CD4-positive, alpha-beta T cell (primary cell): ENCODE measurements around the gene PIAS1. TPM values are rescaled to one million over a fixed set of nuclear protein-coding genes. Genes with fewer than 3 reads are reported as not detected.
"Not testable (repeated sequence)": the region's sequence is repeated elsewhere in the genome, so short reads cannot be mapped to it uniquely, and the experiment has no call there.

Experiments
- ATAC-seq: fragments of 200-7000 bp; cut with Tn5 transposase; one replicate; pipeline ENCODE4 v1.10.0; 2022; ENCODE audit warnings: mild to moderate bottlenecking; ENCODE audit not compliant: poor library complexity
- CTCF ChIA-PET: fragments of 350-600 bp; sonication (Branson Sonifier 250); formaldehyde crosslinking; loops from one replicate; lab custom pipeline; 2021; ENCODE audit warnings: antibody characterized with exemption, inconsistent platforms; lab: Charles Lee
- POLR2A ChIA-PET: fragments of 350-600 bp; sonication (Branson Sonifier 250); formaldehyde crosslinking; loops from one replicate; lab custom pipeline; 2021; ENCODE audit warnings: antibody characterized with exemption, inconsistent platforms; lab: Charles Lee
- DNase-seq, 14 experiments: peaks; one replicate each; pipeline ENCODE4 v3.0.0-alpha.2; 2013 to 2020; ENCODE audit warnings: mixed read lengths in 2 of 14
- H3K27ac ChIP-seq, 2 donors: one replicate each; pipeline versions ENCODE4 v1.5.1 to v1.7.0; 2013; ENCODE audit warnings: low read length in 2 of 2, low read depth in 1 of 2, mild to moderate bottlenecking in 1 of 2
- H3K27me3 ChIP-seq, 2 experiments: 1 replicate in 1 of 2; 2 replicates in 1 of 2; pipeline versions ENCODE4 v1.6.1 to v1.7.0; 2013; ENCODE audit warnings: low read length in 2 of 2, control low read depth in 1 of 2, mild to moderate bottlenecking in 1 of 2, moderate library complexity in 1 of 2; ENCODE audit not compliant: insufficient read depth in 2 of 2, control insufficient read depth in 1 of 2
- H3K36me3 ChIP-seq: one replicate; pipeline ENCODE4 v1.6.1; 2013; ENCODE audit warnings: low read length, control low read depth; ENCODE audit not compliant: insufficient read depth
- H3K4me1 ChIP-seq: one replicate; pipeline ENCODE4 v1.6.1; 2013; ENCODE audit warnings: low read length, control low read depth; ENCODE audit not compliant: insufficient read depth
- H3K4me3 ChIP-seq: one replicate; pipeline ENCODE4 v1.5.1; 2013; ENCODE audit warnings: mild to moderate bottlenecking, low read length, moderate library complexity
- H3K9me3 ChIP-seq, 2 experiments: 1 replicate in 1 of 2; 2 replicates in 1 of 2; pipeline versions ENCODE4 v1.6.1 to v1.7.0; 2013; ENCODE audit warnings: low read length in 2 of 2, mild to moderate bottlenecking in 2 of 2, control low read depth in 1 of 2, moderate library complexity in 1 of 2; ENCODE audit not compliant: control insufficient read depth in 1 of 2, insufficient read depth in 1 of 2
- H3K27ac Mint-ChIP-seq: one replicate; pipeline ENCODE4 v1.8.0; 2020; ENCODE audit warnings: mixed read lengths
- H3K27me3 Mint-ChIP-seq: one replicate; pipeline ENCODE4 v1.8.0; 2021; ENCODE audit warnings: mixed read lengths
- H3K36me3 Mint-ChIP-seq: one replicate; pipeline ENCODE4 v1.8.0; 2021; ENCODE audit warnings: low read depth, mixed read lengths
- H3K4me1 Mint-ChIP-seq: one replicate; pipeline ENCODE4 v1.8.0; 2021; ENCODE audit warnings: low read depth, mixed read lengths
- H3K4me3 Mint-ChIP-seq: one replicate; pipeline ENCODE4 v1.8.0; 2020; ENCODE audit warnings: mild to moderate bottlenecking, mixed read lengths
- H3K9me3 Mint-ChIP-seq: one replicate; pipeline ENCODE4 v1.8.0; 2020; ENCODE audit warnings: mixed read lengths
- CTCF ChIP-seq: fragments of 200-600 bp; IDR thresholded peaks from one replicate; pipeline ENCODE4 v1.8.0; 2022; ENCODE audit warnings: antibody characterized with exemption, mild to moderate bottlenecking
- intact Hi-C, 2 experiments: fragments of 100-400 bp; cut with DNase I in 1 of 2; cut with micrococcal nuclease in 1 of 2; formaldehyde crosslinking; loops; one replicate each; pipeline versions ENCODE4 v1.15.1 to v1.9.0; 2023 to 2025; cut with DNase I, micrococcal nuclease
- total RNA-seq, 174 experiments: library from RNA in 2 of 174; stranded (reverse) in 2 of 174; gene quantifications; one replicate each; pipeline ENCODE4 v1.2.3 and lab custom pipeline; 2021 to 2026

The PIAS1 gene
- total RNA-seq, 2 experiments from 2014 or later = 73.1 to 74.8 TPM

- intact Hi-C loops = loop anchor here (5.0 to 10.0 kb wide), 3 partner anchors 41 to 801 kb away; partner anchors contain the start of genes AAGAB (in 1 of the 2) and IQCH (in 1 of the 2)
- ATAC-seq (no peak), DNase-seq (peak in 1 of 14 experiments; percentile 16)
- POLR2A ChIA-PET = interaction anchor here (0.5 to 4.0 kb wide), 10 partner anchors 11 to 514 kb away, joined by 3 to 32 read pairs (median 4); partner anchors contain the start of genes FEM1B and MAP2K5
- Histone ChIP-seq H3K4me3 (no peak overlapping the region), H3K9me3 (no peaks in the 10 kb centered on the region), H3K27me3 (no peaks in the 10 kb centered on the region), H3K36me3 (no peaks in the 10 kb centered on the region), H3K4me1 (peaks cover 33% of the 10 kb centered on the region), H3K27ac (no peak overlapping the region)
- Mint-ChIP-seq H3K27ac (peak overlapping the region; percentile 86), H3K36me3 (peaks cover 18% of the 10 kb centered on the region), H3K9me3 (no peaks in the 10 kb centered on the region), H3K4me3 (peak overlapping the region; percentile 98), H3K4me1 (peaks cover 54% of the 10 kb centered on the region), H3K27me3 (no peaks in the 10 kb centered on the region)
- CTCF ChIA-PET = interaction anchor here (1.3 kb wide), 1 partner anchor 98 kb away, joined by 4 read pairs; no protein-coding TSS in a partner anchor
- TF ChIP-seq CTCF = no peak
Observed at GRCh38 chr15:68056097-68056865, 2.2 kb downstream of the PIAS1 start.

- no peak overlapping the region for H3K4me3 ChIP-seq
- no peak overlapping the region for H3K27ac Mint-ChIP-seq
- H3K27me3 Mint-ChIP-seq = no peaks in the 10 kb centered on the region
- H3K27me3 ChIP-seq = no peaks in the 10 kb centered on the region
- H3K4me3 Mint-ChIP-seq = peak overlapping the region; percentile 98
- peaks cover 20% of the 10 kb centered on the region for H3K36me3 Mint-ChIP-seq
- ATAC-seq (no peak), DNase-seq (no peak)
- H3K36me3 ChIP-seq = no peaks in the 10 kb centered on the region
- H3K4me1 ChIP-seq = peaks cover 33% of the 10 kb centered on the region
- H3K4me1 Mint-ChIP-seq = peaks cover 62% of the 10 kb centered on the region
- CTCF ChIA-PET = interaction anchor here (1.3 kb wide), 1 partner anchor 98 kb away, joined by 4 read pairs; no protein-coding TSS in a partner anchor
- POLR2A ChIA-PET = interaction anchor here (1.3 to 4.0 kb wide), 2 partner anchors 57 to 216 kb away, joined by 3 to 32 read pairs; no protein-coding TSS in a partner anchor
- no peaks in the 10 kb centered on the region for H3K9me3 Mint-ChIP-seq
- no peaks in the 10 kb centered on the region for H3K9me3 ChIP-seq
- intact Hi-C loops = loop anchor here (5.0 to 10.0 kb wide), 3 partner anchors 40 to 802 kb away; partner anchors contain the start of genes AAGAB (in 1 of the 2) and IQCH (in 1 of the 2)
- no peak for TF ChIP-seq CTCF
- H3K27ac ChIP-seq = no peak overlapping the region
Observed at GRCh38 chr15:68057034-68057433, 2.9 kb downstream of the PIAS1 start.

- POLR2A ChIA-PET = no interaction called here
- ATAC-seq (no peak), DNase-seq (no peak)
- no peaks in the 10 kb centered on the region for H3K9me3 ChIP-seq
- CTCF ChIA-PET = no interaction called here
- H3K4me1 ChIP-seq = peaks cover 33% of the 10 kb centered on the region
- no peak overlapping the region for H3K27ac ChIP-seq
- no peaks in the 10 kb centered on the region for H3K9me3 Mint-ChIP-seq
- H3K27me3 ChIP-seq = no peaks in the 10 kb centered on the region
- intact Hi-C loops = loop anchor here (5.0 to 10.0 kb wide), 3 partner anchors 40 to 803 kb away; partner anchors contain the start of genes AAGAB (in 1 of the 2) and IQCH (in 1 of the 2)
- H3K27me3 Mint-ChIP-seq = no peaks in the 10 kb centered on the region
- no peak overlapping the region for H3K27ac Mint-ChIP-seq
- H3K4me3 ChIP-seq = no peak overlapping the region
- no peaks in the 10 kb centered on the region for H3K36me3 ChIP-seq
- H3K4me1 Mint-ChIP-seq = peaks cover 69% of the 10 kb centered on the region
- peak overlapping the region; percentile 55 for H3K4me3 Mint-ChIP-seq
- no peak for TF ChIP-seq CTCF
- H3K36me3 Mint-ChIP-seq = peaks cover 20% of the 10 kb centered on the region
Observed at GRCh38 chr15:68057758-68058157, 3.6 kb downstream of the PIAS1 start.

- H3K4me3 ChIP-seq, H3K4me3 Mint-ChIP-seq, POLR2A ChIA-PET, H3K27ac ChIP-seq, H3K27ac Mint-ChIP-seq, H3K36me3 ChIP-seq, CTCF ChIA-PET, H3K9me3 Mint-ChIP-seq, ATAC-seq, H3K9me3 ChIP-seq, DNase-seq, H3K27me3 ChIP-seq, H3K27me3 Mint-ChIP-seq: not testable (repeated sequence)
- H3K4me1 ChIP-seq = peaks cover 29% of the 10 kb centered on the region
- intact Hi-C loops = loop anchor here (5.0 to 10.0 kb wide), 3 partner anchors 38 to 804 kb away; partner anchors contain the start of genes AAGAB (in 1 of the 2) and IQCH (in 1 of the 2)
- peaks cover 19% of the 10 kb centered on the region for H3K36me3 Mint-ChIP-seq
- H3K4me1 Mint-ChIP-seq = peaks cover 76% of the 10 kb centered on the region
Observed at GRCh38 chr15:68058970-68059369, 4.9 kb downstream of the PIAS1 start.
